ENCODE data around the gene ARHGAP24. TPM values are rescaled to one million over a fixed set of nuclear protein-coding genes. Genes with fewer than 3 reads are reported as not detected.
A peak's percentile ranks its signal among the peaks of the same experiment; 100 is the strongest.
"Not testable (repeated sequence)": the region's sequence is repeated elsewhere in the genome, so short reads cannot be mapped to it uniquely, and the experiment has no call there.

The ARHGAP24 gene
- total RNA-seq, 1 experiment from 2014 or later = 1.5 TPM

DNA sequence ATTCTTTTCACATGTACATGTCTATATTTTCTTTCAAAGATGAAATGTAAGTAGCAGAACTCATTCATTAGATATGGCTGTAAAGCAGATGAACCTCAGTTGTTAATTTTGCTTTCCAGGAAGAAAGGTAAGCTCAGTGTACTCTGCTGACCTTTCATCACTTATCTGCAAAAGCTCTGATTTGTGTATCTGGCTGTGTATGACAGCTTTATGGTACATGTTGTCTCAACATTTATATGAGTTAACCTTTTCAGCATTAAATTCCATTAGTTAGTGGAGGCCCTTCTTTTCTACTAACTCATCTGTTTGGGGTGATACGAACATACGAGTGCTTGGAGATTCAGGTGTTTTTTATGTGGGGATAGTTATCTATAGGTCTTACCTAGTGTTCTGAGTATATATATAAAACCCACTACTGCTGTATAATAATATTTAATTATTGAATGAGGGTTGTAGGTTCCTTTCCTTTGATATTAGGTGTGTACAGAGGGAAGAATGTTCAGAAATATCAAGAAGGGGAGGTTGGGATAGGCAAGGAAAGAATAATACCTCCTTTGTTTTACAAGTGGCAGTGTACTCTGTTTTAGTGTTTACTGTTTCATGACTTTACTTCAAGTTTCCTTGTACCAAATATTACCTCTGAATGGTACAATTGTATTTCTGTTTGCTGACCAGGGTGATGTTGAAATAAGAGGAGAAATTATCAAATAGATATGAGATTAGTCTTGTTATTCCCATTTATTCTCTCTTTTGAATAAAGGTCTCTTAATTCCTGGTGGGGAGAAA is 395.5 kb downstream of the ARHGAP24 start:
- H3K27me3 ChIP-seq = no peaks in the 10 kb centered on the region
- H3K36me3 ChIP-seq = no peaks in the 10 kb centered on the region
- DNase-seq = no peak
- H3K4me3 ChIP-seq = no peak overlapping the region
- no peaks in the 10 kb centered on the region for H3K9me3 ChIP-seq

DNA sequence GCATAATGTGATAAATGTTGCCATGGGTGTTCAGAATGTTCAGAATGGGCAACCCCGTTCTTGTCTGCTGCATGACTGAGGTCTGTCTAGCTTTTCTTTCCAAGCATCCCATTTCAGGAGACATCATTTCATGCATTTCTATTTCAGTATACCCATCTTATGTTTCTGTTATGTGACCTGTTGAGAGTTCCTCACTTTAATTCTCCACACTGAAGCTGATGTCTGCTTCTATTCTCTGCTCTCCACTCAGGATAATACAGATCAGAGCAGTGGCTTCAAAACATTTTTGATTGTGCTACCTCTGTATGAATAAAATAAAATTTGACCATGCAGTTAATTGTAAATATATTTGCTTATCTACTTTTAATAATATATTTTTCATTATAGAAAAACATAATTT is 398.6 kb downstream of the ARHGAP24 start:
- H3K9me3 ChIP-seq = no peaks in the 10 kb centered on the region
- no peak overlapping the region for H3K4me3 ChIP-seq
- no peaks in the 10 kb centered on the region for H3K36me3 ChIP-seq
- H3K27me3 ChIP-seq = no peaks in the 10 kb centered on the region
- no peak for DNase-seq

DNA sequence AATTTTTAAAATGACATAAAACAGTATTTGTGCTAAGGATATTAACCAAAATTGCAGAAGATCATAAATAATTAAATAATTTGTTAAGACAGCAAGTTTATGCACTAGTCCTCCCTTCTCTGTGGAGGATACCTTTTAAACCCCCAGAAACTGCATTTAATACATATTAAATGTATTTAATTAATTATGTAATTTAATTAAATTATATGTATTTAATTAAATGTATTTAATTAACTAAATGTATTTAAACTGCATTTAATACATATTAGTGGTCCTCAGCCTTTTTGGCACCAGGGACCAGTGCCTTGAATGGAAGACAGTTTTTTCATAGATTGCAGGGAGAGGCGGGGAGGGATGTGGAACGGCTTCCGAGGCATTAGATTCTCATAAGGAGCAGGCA is 404.6 kb downstream of the ARHGAP24 start:
- H3K4me3 ChIP-seq = no peak overlapping the region
- H3K36me3 ChIP-seq = no peaks in the 10 kb centered on the region
- DNase-seq = no peak
- no peaks in the 10 kb centered on the region for H3K27me3 ChIP-seq
- H3K9me3 ChIP-seq = no peaks in the 10 kb centered on the region

DNA sequence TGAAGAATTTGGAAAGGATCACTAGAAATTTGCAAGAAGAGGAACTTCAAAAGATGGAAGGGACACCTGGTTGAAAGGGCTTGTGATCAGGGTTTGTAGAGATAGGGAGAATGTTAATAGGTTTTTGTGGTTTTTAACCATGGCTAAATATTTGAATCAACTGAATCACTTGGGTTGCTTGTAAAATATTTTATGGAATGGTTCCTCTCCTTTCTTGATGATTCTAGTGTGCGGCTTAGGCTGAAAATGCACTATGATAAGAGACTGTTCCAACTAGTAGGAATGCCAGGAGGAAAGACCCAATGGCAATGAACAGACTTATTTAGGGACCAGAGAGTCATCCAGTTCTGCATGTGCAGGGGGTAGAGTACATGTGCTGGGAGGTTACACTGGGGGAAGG is 408.2 kb downstream of the ARHGAP24 start:
- no peaks in the 10 kb centered on the region for H3K9me3 ChIP-seq
- H3K4me3 ChIP-seq = no peak overlapping the region
- no peak for DNase-seq
- H3K27me3 ChIP-seq = no peaks in the 10 kb centered on the region
- no peaks in the 10 kb centered on the region for H3K36me3 ChIP-seq

DNA sequence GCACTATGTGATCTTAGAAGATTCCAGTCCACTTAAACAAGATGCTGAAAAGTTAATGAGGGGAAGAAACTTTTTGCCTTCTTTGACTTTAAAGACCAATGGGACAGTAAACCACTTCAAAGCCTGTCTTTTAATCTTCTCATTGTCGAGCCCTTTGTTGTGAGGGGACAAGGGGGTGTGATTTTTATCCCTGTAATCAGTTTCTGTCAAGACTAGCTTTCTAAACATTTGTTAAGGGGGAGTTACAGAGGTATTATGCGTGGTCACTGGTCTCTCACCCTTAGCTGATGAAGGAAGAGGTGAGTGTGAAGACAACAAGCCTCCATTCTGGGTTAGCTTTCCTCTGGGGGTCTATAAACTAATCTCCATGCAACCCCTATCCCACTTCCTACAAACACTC is 409.3 kb downstream of the ARHGAP24 start:
- DNase-seq = no peak
- no peaks in the 10 kb centered on the region for H3K27me3 ChIP-seq
- no peak overlapping the region for H3K4me3 ChIP-seq
- no peaks in the 10 kb centered on the region for H3K9me3 ChIP-seq
- no peaks in the 10 kb centered on the region for H3K36me3 ChIP-seq

DNA sequence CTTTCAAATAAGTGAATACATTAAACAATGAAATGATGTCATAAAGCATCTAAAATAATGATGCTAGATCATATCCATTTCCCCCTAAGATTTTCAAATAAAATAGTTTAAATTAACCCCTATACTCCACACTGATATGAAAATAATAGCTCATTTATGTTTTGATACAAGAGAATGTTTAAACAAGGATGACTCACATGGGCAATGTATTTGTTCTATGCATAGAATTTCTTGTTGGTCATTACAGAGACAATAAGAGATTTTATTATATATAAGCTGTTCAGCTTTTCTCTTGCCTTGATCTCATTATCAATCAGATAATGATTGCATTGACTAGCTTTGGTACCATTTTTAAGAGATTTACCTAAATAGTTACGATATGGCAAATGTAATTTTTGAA is 411.7 kb downstream of the ARHGAP24 start:
- Histone ChIP-seq H3K27me3 (no peaks in the 10 kb centered on the region), H3K36me3 (no peaks in the 10 kb centered on the region), H3K9me3 (no peaks in the 10 kb centered on the region), H3K4me3 (no peak overlapping the region)
- no peak for DNase-seq

DNA sequence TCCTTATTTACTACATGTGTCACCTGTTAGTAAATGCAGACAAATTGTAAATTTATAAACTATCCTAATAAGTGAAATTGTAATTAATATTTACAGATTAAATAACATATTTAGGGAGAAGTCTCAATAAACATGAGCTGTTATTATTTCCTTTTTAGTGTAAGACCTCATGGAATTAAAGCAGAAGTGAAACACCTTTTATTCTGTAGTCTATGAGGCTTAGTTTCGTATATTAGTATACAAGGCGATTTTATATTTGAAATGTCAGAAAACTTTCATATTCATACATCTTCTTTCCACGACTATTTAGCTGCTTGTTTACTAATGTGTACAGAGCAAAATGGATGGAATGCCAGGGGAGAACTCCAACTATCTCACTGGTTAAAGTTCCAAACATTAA is 414.4 kb downstream of the ARHGAP24 start:
- H3K27me3 ChIP-seq = no peaks in the 10 kb centered on the region
- H3K9me3 ChIP-seq = no peaks in the 10 kb centered on the region
- DNase-seq = no peak
- no peaks in the 10 kb centered on the region for H3K36me3 ChIP-seq
- H3K4me3 ChIP-seq = no peak overlapping the region

DNA sequence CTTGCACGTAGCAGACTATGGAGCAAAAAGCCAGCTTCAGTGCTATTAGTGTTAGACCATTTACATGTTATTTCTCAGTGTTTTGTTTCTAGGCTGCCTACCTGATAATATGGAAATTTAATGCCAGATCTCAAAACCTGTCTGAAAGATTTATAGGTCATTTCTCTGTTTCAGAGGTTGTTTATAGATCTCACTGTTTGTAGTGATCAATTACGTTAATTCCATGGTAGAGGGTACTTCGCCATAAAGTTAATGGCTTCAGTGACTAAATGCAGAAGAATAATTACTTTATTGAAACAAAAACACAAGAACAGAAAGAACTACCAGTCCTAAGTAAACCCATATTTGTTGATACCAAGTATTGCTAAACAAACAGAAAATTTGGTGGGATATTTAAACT is 420.8 kb downstream of the ARHGAP24 start:
- Histone ChIP-seq H3K27me3 (no peaks in the 10 kb centered on the region), H3K4me3 (no peak overlapping the region), H3K36me3 (no peaks in the 10 kb centered on the region), H3K9me3 (no peaks in the 10 kb centered on the region)
- DNase-seq = no peak

DNA sequence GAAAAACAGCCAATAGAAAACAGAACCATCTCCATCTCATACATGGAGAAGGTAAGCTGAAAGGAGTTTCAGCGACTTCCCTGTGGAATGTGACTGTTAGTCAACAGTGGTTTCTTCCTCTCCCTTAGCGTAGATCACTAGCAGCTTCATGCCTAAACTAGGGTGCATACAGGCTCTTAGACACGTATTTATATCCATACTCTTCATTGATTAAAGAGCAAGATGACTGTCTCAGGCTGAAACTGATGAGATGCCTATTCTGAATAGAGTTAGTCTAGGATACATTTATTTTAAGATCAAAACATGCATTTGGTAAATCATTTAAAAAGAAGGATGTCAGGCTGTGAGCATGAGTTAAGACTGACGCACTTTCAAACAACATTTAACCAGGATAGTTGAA is 423.3 kb downstream of the ARHGAP24 start:
- Histone ChIP-seq H3K36me3 (no peaks in the 10 kb centered on the region), H3K27me3 (no peaks in the 10 kb centered on the region)

DNA sequence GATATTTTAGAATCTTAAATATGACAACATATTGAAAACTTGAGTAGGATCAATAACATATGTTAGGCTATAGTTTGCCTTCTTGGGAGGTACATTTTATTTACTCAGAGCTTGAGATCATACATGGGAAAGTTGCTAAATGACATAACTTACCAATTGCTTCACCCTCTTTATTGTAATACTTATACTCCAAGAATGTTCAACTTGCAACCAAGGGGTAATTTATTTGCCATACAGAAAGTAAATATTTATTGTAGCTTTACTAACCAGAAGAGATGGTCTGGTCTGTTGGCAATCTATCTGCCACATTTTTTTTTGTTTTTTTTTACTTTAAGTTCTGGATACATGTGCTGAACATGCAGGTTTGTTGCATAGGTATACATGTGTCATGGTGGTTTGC is 426.6 kb downstream of the ARHGAP24 start:
- H3K36me3 ChIP-seq = no peaks in the 10 kb centered on the region
- no peaks in the 10 kb centered on the region for H3K27me3 ChIP-seq
- no peaks in the 10 kb centered on the region for H3K9me3 ChIP-seq
- no peak for DNase-seq
- no peak overlapping the region for H3K4me3 ChIP-seq

More for the DNA sequence above, 423.3 kb downstream of the ARHGAP24 start:
- DNase-seq = no peak
- no peaks in the 10 kb centered on the region for H3K9me3 ChIP-seq
- no peak overlapping the region for H3K4me3 ChIP-seq

DNA sequence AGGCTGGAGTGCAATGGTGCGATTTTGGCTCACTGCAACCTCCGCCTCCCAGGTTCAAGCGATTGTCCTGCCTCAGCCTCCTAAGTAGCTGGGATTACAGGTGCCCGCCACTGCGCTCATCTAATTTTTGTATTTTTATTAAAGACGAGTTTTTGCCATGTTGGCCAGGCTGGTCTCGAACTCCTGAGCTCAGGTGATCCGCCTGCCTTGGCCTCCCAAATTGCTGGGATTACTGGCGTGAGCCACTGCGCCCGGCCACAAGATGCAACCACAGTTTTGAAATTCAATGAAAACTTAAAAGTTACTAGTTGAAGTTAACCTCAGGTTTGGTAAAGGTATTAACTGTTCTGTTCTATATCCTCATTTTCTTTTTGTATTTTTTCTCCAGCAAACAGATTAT is 427.7 kb downstream of the ARHGAP24 start:
- H3K4me3 ChIP-seq = not testable (repeated sequence)

DNA sequence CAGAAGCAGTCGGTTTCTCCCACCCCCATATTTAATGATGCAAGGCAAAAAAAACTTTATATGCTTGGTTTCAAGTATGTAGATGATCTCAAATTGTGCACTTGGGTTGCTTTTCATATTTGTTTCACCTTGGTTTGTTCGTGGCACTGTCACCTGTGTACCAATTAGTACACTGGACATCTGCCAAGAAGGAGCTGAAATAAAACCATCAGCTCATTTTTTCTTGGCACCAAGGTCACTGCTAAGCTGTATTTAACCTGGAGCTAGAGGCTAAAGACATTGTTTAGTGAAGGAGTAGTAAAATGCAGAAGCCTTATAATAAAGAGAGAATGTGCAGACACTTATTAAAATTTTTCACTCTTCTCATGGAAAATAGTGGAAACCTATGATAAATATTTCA is 430.8 kb downstream of the ARHGAP24 start:
- Histone ChIP-seq H3K36me3 (no peaks in the 10 kb centered on the region), H3K9me3 (no peaks in the 10 kb centered on the region), H3K27me3 (no peaks in the 10 kb centered on the region), H3K4me3 (no peak overlapping the region)
- no peak for DNase-seq

More for the DNA sequence above, 427.7 kb downstream of the ARHGAP24 start:
- not testable (repeated sequence) for DNase-seq, H3K27me3 ChIP-seq, H3K36me3 ChIP-seq, H3K9me3 ChIP-seq

DNA sequence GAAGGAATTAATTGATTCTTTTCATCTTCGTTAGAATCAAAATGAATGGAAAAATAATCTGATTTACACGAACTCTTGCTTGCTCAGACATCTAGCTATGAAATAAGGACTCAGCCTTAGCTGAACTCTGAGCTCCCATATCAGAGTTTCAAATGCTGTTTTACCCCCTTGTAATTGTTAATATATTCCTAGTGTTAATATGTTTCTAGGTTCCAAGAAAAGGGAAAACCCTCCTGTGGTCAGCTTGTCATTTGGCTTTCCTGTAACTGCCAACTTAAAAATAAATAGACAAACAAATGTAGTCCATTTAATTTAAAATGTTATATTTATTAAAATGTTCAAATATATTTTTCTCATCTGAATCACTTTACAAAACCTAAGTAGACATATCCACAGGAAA is 432.1 kb downstream of the ARHGAP24 start:
- no peak overlapping the region for H3K4me3 ChIP-seq
- DNase-seq = no peak
- no peaks in the 10 kb centered on the region for H3K27me3 ChIP-seq
- H3K9me3 ChIP-seq = no peaks in the 10 kb centered on the region
- H3K36me3 ChIP-seq = no peaks in the 10 kb centered on the region

DNA sequence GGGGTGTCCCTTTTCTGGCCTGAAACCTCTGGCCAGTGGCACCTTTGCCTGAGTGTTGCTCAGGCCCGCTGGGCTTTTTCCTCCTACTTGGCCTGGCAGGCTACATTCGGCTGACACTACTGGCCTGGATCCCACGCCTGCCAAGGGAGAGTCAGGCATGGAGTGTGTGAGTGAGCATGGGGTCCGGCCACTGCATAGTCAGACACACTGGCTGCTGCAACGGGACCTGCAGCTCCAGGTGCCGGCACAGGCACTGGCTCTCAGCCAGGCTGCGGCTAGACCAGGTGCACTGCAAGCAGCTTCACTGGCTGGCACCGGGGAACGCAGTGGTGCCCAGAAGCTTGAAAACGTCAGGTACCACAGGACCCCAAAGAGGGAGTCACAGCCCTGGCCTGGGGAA is 434.9 kb downstream of the ARHGAP24 start:
- peak; percentile 61 for DNase-seq
- H3K27me3 ChIP-seq = no peaks in the 10 kb centered on the region
- H3K4me3 ChIP-seq = no peak overlapping the region
- no peaks in the 10 kb centered on the region for H3K9me3 ChIP-seq
- H3K36me3 ChIP-seq = no peaks in the 10 kb centered on the region

DNA sequence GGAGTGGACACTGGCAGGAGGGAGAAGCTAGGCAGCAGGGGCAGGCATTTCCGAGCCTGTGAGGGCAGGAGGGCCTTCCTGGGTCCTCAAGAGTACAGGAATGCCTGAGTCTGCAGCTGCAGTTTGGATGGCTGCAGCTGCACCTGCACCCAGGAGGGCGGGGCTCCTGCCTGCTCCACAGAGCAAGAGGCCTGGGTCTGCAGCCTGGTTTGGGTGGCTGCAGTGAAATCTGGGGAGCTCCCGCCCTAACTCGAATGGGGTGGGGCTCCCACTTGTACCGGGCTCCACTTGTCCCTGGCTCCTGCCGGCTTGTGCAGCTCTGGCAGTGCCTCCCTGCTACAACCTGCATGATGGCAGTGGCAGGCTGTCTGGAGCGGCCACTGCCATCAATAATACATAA is 436.0 kb downstream of the ARHGAP24 start:
- no peaks in the 10 kb centered on the region for H3K27me3 ChIP-seq
- no peak overlapping the region for H3K4me3 ChIP-seq
- H3K36me3 ChIP-seq = no peaks in the 10 kb centered on the region
- H3K9me3 ChIP-seq = no peaks in the 10 kb centered on the region
- DNase-seq = no peak

DNA sequence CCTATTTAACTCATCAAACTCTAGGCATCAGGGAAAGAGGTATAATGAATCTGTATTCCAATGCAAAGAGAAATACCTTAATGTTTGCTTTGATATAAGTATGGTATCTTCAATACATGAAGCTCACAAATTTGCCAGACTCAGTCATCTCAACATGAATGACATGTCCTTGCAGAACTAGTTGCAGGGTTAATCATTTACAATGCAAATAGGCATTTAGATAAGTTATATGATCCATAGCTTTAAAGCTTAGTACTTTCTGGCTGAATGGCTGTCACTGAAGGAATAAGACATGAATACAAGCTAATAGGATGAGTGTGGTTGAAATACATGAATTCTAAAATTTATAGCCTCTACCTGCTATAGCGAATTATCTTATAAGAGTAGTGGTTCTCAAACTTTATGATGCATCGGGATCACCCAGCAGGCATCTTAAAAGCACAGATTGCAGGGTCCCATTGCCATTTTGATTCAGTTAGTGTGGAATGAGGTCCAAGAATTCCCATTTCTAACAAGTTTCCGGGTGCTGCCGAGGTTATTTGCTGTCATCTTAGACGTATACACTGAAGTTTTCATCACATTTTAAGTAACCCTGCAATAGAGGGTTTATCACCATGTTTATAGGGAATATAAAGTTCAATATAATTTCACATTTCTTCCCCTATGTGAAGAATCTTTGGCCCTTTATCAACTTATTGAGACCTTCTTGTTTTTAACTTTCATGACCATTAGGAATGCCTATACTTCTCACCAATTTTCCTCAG is 439.2 kb downstream of the ARHGAP24 start:
- no peak overlapping the region for H3K4me3 ChIP-seq
- H3K36me3 ChIP-seq = no peaks in the 10 kb centered on the region
- H3K9me3 ChIP-seq = no peaks in the 10 kb centered on the region
- no peak for DNase-seq
- no peaks in the 10 kb centered on the region for H3K27me3 ChIP-seq

DNA sequence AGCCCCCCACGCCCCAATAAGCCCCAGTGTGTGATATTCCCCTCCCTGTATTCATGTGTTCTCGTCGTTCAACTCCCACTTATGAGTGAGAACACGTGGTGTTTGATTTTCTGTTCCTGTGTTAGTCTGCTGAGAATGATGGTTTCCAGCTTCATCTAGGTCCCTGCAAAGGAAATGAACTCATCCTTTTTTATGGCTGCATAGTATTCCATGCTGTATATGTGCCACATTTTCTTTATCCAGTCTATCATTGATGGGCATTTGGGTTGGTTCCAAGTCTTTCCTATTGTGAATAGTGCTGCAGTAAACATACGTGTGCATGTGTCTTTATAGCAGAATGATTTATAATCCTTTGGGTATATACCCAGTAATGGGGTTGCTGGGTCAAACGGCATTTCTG is 440.6 kb downstream of the ARHGAP24 start:
- H3K27me3 ChIP-seq, H3K36me3 ChIP-seq, H3K9me3 ChIP-seq, DNase-seq, H3K4me3 ChIP-seq: not testable (repeated sequence)

Measured in MG63 (cell line).